ENCODE results near the gene CABP1.

The CABP1 gene

GRCh38 chr12:120689397-120690082 lies 49.1 kb downstream of the CABP1 start:
- no peak overlapping the region for H3K27ac ChIP-seq (ENCODE audit: low read length)
- H3K36me3 ChIP-seq (ENCODE audit: control insufficient read depth, low read depth, low read length): peaks cover 7% of the 10 kb centered on the region
- H3K9me3 ChIP-seq (ENCODE audit: control insufficient read depth, low read depth, low read length): no peaks in the 10 kb centered on the region
- peak overlapping the region; percentile 98 for H3K4me3 ChIP-seq (ENCODE audit: low read length)
- peaks cover 57% of the 10 kb centered on the region for H3K4me1 ChIP-seq (ENCODE audit: control insufficient read depth, low read depth, low read length)
- peak overlapping the region; percentile 8 for H3K9ac ChIP-seq (ENCODE audit: low read length)
- H3K27me3 ChIP-seq (ENCODE audit: control insufficient read depth, insufficient read depth, low read length): no peaks in the 10 kb centered on the region

GRCh38 chr12:120690083-120690450 lies 49.6 kb downstream of the CABP1 start:
- Histone ChIP-seq H3K27ac (ENCODE audit: low read length) (no peak overlapping the region), H3K9ac (ENCODE audit: low read length) (no peak overlapping the region), H3K9me3 (ENCODE audit: control insufficient read depth, low read depth, low read length) (no peaks in the 10 kb centered on the region), H3K4me3 (ENCODE audit: low read length) (no peak overlapping the region), H3K27me3 (ENCODE audit: control insufficient read depth, insufficient read depth, low read length) (no peaks in the 10 kb centered on the region), H3K36me3 (ENCODE audit: control insufficient read depth, low read depth, low read length) (peaks cover 12% of the 10 kb centered on the region), H3K4me1 (ENCODE audit: control insufficient read depth, low read depth, low read length) (peaks cover 61% of the 10 kb centered on the region)

- peaks cover 57% of the 10 kb centered on the region for H3K4me1 ChIP-seq (ENCODE audit: control insufficient read depth, low read depth, low read length)
- no peak overlapping the region for H3K9ac ChIP-seq (ENCODE audit: low read length)
- peaks cover 21% of the 10 kb centered on the region for H3K36me3 ChIP-seq (ENCODE audit: control insufficient read depth, low read depth, low read length)
- H3K4me3 ChIP-seq (ENCODE audit: low read length): no peak overlapping the region
- H3K27ac ChIP-seq (ENCODE audit: low read length): no peak overlapping the region
- H3K27me3 ChIP-seq (ENCODE audit: control insufficient read depth, insufficient read depth, low read length): no peaks in the 10 kb centered on the region
- no peaks in the 10 kb centered on the region for H3K9me3 ChIP-seq (ENCODE audit: control insufficient read depth, low read depth, low read length)
Measured at GRCh38 chr12:120690978-120691377, 50.6 kb downstream of the CABP1 start.

GRCh38 chr12:120692524-120693033 lies 52.2 kb downstream of the CABP1 start:
- peaks cover 57% of the 10 kb centered on the region for H3K4me1 ChIP-seq (ENCODE audit: control insufficient read depth, low read depth, low read length)
- no peaks in the 10 kb centered on the region for H3K27me3 ChIP-seq (ENCODE audit: control insufficient read depth, insufficient read depth, low read length)
- H3K36me3 ChIP-seq (ENCODE audit: control insufficient read depth, low read depth, low read length): peaks cover 37% of the 10 kb centered on the region
- no peak overlapping the region for H3K4me3 ChIP-seq (ENCODE audit: low read length)
- H3K9ac ChIP-seq (ENCODE audit: low read length): no peak overlapping the region
- no peaks in the 10 kb centered on the region for H3K9me3 ChIP-seq (ENCODE audit: control insufficient read depth, low read depth, low read length)
- H3K27ac ChIP-seq (ENCODE audit: low read length): no peak overlapping the region

- peak overlapping the region; percentile 68 for H3K27ac ChIP-seq (ENCODE audit: low read length)
- H3K9ac ChIP-seq (ENCODE audit: low read length): peak overlapping the region; percentile 24
- H3K4me1 ChIP-seq (ENCODE audit: control insufficient read depth, low read depth, low read length): peaks cover 48% of the 10 kb centered on the region
- H3K36me3 ChIP-seq (ENCODE audit: control insufficient read depth, low read depth, low read length): peaks cover 50% of the 10 kb centered on the region
- peak overlapping the region; percentile 21 for H3K4me3 ChIP-seq (ENCODE audit: low read length)
- no peaks in the 10 kb centered on the region for H3K9me3 ChIP-seq (ENCODE audit: control insufficient read depth, low read depth, low read length)
- no peaks in the 10 kb centered on the region for H3K27me3 ChIP-seq (ENCODE audit: control insufficient read depth, insufficient read depth, low read length)
Measured at GRCh38 chr12:120693848-120694247, 53.4 kb downstream of the CABP1 start.

- H3K4me1 ChIP-seq (ENCODE audit: control insufficient read depth, low read depth, low read length): peaks cover 30% of the 10 kb centered on the region
- no peak overlapping the region for H3K27ac ChIP-seq (ENCODE audit: low read length)
- H3K27me3 ChIP-seq (ENCODE audit: control insufficient read depth, insufficient read depth, low read length): no peaks in the 10 kb centered on the region
- H3K9me3 ChIP-seq (ENCODE audit: control insufficient read depth, low read depth, low read length): no peaks in the 10 kb centered on the region
- peaks cover 77% of the 10 kb centered on the region for H3K36me3 ChIP-seq (ENCODE audit: control insufficient read depth, low read depth, low read length)
- no peak overlapping the region for H3K9ac ChIP-seq (ENCODE audit: low read length)
- no peak overlapping the region for H3K4me3 ChIP-seq (ENCODE audit: low read length)
Measured at GRCh38 chr12:120696626-120697025, 56.2 kb downstream of the CABP1 start.

GRCh38 chr12:120697344-120697743 lies 56.9 kb downstream of the CABP1 start:
- no peaks in the 10 kb centered on the region for H3K27me3 ChIP-seq (ENCODE audit: control insufficient read depth, insufficient read depth, low read length)
- no peak overlapping the region for H3K27ac ChIP-seq (ENCODE audit: low read length)
- peaks cover 82% of the 10 kb centered on the region for H3K36me3 ChIP-seq (ENCODE audit: control insufficient read depth, low read depth, low read length)

GRCh38 chr12:120698665-120699064 lies 58.2 kb downstream of the CABP1 start:
- Histone ChIP-seq H3K36me3 (ENCODE audit: control insufficient read depth, low read depth, low read length) (peaks cover 89% of the 10 kb centered on the region), H3K27ac (ENCODE audit: low read length) (no peak overlapping the region)

More at GRCh38 chr12:120697344-120697743, 56.9 kb downstream of the CABP1 start:
- Histone ChIP-seq H3K9ac (ENCODE audit: low read length) (no peak overlapping the region), H3K4me1 (ENCODE audit: control insufficient read depth, low read depth, low read length) (peaks cover 26% of the 10 kb centered on the region), H3K9me3 (ENCODE audit: control insufficient read depth, low read depth, low read length) (no peaks in the 10 kb centered on the region), H3K4me3 (ENCODE audit: low read length) (no peak overlapping the region)

GRCh38 chr12:120699553-120699952 lies 59.1 kb downstream of the CABP1 start:
- Histone ChIP-seq H3K27me3 (ENCODE audit: control insufficient read depth, insufficient read depth, low read length) (no peaks in the 10 kb centered on the region), H3K9me3 (ENCODE audit: control insufficient read depth, low read depth, low read length) (no peaks in the 10 kb centered on the region), H3K4me3 (ENCODE audit: low read length) (no peak overlapping the region), H3K27ac (ENCODE audit: low read length) (no peak overlapping the region), H3K4me1 (ENCODE audit: control insufficient read depth, low read depth, low read length) (peaks cover 4% of the 10 kb centered on the region), H3K36me3 (ENCODE audit: control insufficient read depth, low read depth, low read length) (peaks cover 82% of the 10 kb centered on the region), H3K9ac (ENCODE audit: low read length) (no peak overlapping the region)

More at GRCh38 chr12:120698665-120699064, 58.2 kb downstream of the CABP1 start:
- Histone ChIP-seq H3K9ac (ENCODE audit: low read length) (no peak overlapping the region), H3K4me3 (ENCODE audit: low read length) (no peak overlapping the region), H3K4me1 (ENCODE audit: control insufficient read depth, low read depth, low read length) (peaks cover 13% of the 10 kb centered on the region), H3K9me3 (ENCODE audit: control insufficient read depth, low read depth, low read length) (no peaks in the 10 kb centered on the region), H3K27me3 (ENCODE audit: control insufficient read depth, insufficient read depth, low read length) (no peaks in the 10 kb centered on the region)

- Histone ChIP-seq H3K27me3 (ENCODE audit: control insufficient read depth, insufficient read depth, low read length) (no peaks in the 10 kb centered on the region), H3K4me3 (ENCODE audit: low read length) (no peak overlapping the region), H3K9ac (ENCODE audit: low read length) (no peak overlapping the region), H3K36me3 (ENCODE audit: control insufficient read depth, low read depth, low read length) (peaks cover 69% of the 10 kb centered on the region), H3K4me1 (ENCODE audit: control insufficient read depth, low read depth, low read length) (no peaks in the 10 kb centered on the region), H3K9me3 (ENCODE audit: control insufficient read depth, low read depth, low read length) (no peaks in the 10 kb centered on the region), H3K27ac (ENCODE audit: low read length) (no peak overlapping the region)
Measured at GRCh38 chr12:120700886-120701285, 60.5 kb downstream of the CABP1 start.

- no peak overlapping the region for H3K27ac ChIP-seq (ENCODE audit: low read length)
- peaks cover 51% of the 10 kb centered on the region for H3K36me3 ChIP-seq (ENCODE audit: control insufficient read depth, low read depth, low read length)
- no peaks in the 10 kb centered on the region for H3K4me1 ChIP-seq (ENCODE audit: control insufficient read depth, low read depth, low read length)
- H3K9ac ChIP-seq (ENCODE audit: low read length): no peak overlapping the region
- H3K4me3 ChIP-seq (ENCODE audit: low read length): no peak overlapping the region
- no peaks in the 10 kb centered on the region for H3K9me3 ChIP-seq (ENCODE audit: control insufficient read depth, low read depth, low read length)
- no peaks in the 10 kb centered on the region for H3K27me3 ChIP-seq (ENCODE audit: control insufficient read depth, insufficient read depth, low read length)
Measured at GRCh38 chr12:120702637-120703036, 62.2 kb downstream of the CABP1 start.

GRCh38 chr12:120703311-120703942 lies 63.0 kb downstream of the CABP1 start:
- Histone ChIP-seq H3K27me3 (ENCODE audit: control insufficient read depth, insufficient read depth, low read length) (no peaks in the 10 kb centered on the region), H3K36me3 (ENCODE audit: control insufficient read depth, low read depth, low read length) (peaks cover 43% of the 10 kb centered on the region), H3K4me3 (ENCODE audit: low read length) (no peak overlapping the region), H3K4me1 (ENCODE audit: control insufficient read depth, low read depth, low read length) (no peaks in the 10 kb centered on the region), H3K27ac (ENCODE audit: low read length) (no peak overlapping the region), H3K9ac (ENCODE audit: low read length) (no peak overlapping the region), H3K9me3 (ENCODE audit: control insufficient read depth, low read depth, low read length) (no peaks in the 10 kb centered on the region)

Measured in iPS-18a (cell line).